OCI-LY1 (cell line): ENCODE results near the gene LMF1.

Experiments used
- H2AFZ ChIP-seq: fragments of 200-600 bp; sonication (generic), shearing (Covaris generic); 2 replicates; pipeline ENCODE4 v1.6.0; 2014; ENCODE audit warnings: antibody characterized with exemption, mild to moderate bottlenecking, low read length
- H3F3A ChIP-seq: fragments of 200-600 bp; sonication (generic), shearing (Covaris generic); 2 replicates; pipeline ENCODE4 v1.6.0; 2014; ENCODE audit warnings: mild to moderate bottlenecking, antibody characterized with exemption, low read length, moderate library complexity; ENCODE audit not compliant: insufficient read depth
- H3K27ac ChIP-seq: fragments of 200-600 bp; sonication (generic); 2 replicates; pipeline ENCODE4 v1.5.1; 2014; ENCODE audit warnings: low read length, mixed run types, mild to moderate bottlenecking, low read depth; ENCODE audit not compliant: poor library complexity, severe bottlenecking
- H3K27me3 ChIP-seq: fragments of 200-600 bp; sonication (generic); 2 replicates; pipeline ENCODE4 v1.6.0; 2014; ENCODE audit warnings: antibody characterized with exemption, mild to moderate bottlenecking, low read length, moderate library complexity; ENCODE audit not compliant: insufficient read depth
- H3K36me3 ChIP-seq: fragments of 200-600 bp; sonication (generic); 2 replicates; pipeline ENCODE4 v1.6.1; 2014; ENCODE audit warnings: mild to moderate bottlenecking, antibody characterized with exemption, low read length, moderate library complexity, mixed read lengths; ENCODE audit not compliant: insufficient read depth
- H3K4me1 ChIP-seq: fragments of 200-600 bp; sonication (generic); 2 replicates; pipeline ENCODE4 v1.5.1; 2014; ENCODE audit warnings: mild to moderate bottlenecking, low read length, moderate library complexity; ENCODE audit not compliant: insufficient read depth, severe bottlenecking
- H3K4me2 ChIP-seq: fragments of 200-600 bp; sonication (generic), shearing (Covaris generic); 2 replicates; pipeline ENCODE4 v1.6.1; 2014; ENCODE audit warnings: low read length
- H3K4me3 ChIP-seq: fragments of 200-600 bp; sonication (generic); 2 replicates; pipeline ENCODE4 v1.5.1; 2014; ENCODE audit warnings: low read length, low read depth, mild to moderate bottlenecking, mixed read lengths; ENCODE audit not compliant: poor library complexity, severe bottlenecking
- H3K79me2 ChIP-seq: fragments of 200-600 bp; shearing (Covaris generic); 2 replicates; pipeline ENCODE4 v1.6.1; 2016; ENCODE audit warnings: mixed run types, low read length, mixed read lengths; ENCODE audit not compliant: insufficient read depth
- H3K9ac ChIP-seq: fragments of 200-600 bp; sonication (generic), shearing (Covaris generic); 2 replicates; pipeline ENCODE4 v1.6.1; 2014; ENCODE audit warnings: mild to moderate bottlenecking, low read length, mixed read lengths
- H3K9me2 ChIP-seq: fragments of 200-600 bp; sonication (generic), shearing (Covaris generic); 2 replicates; pipeline ENCODE4 v1.6.1; 2014; ENCODE audit warnings: low read depth, mild to moderate bottlenecking, low read length, mixed read lengths
- H3K9me3 ChIP-seq: fragments of 200-600 bp; shearing (Covaris generic); 2 replicates; pipeline ENCODE4 v1.6.1; 2014; ENCODE audit warnings: low read length, mixed read lengths
- H4K20me1 ChIP-seq: fragments of 200-600 bp; sonication (generic), shearing (Covaris generic); 2 replicates; pipeline ENCODE4 v1.6.0; 2016; ENCODE audit warnings: mild to moderate bottlenecking, low read length; ENCODE audit not compliant: insufficient read depth
- EZH2 ChIP-seq: fragments of 200-600 bp; sonication (generic), shearing (Covaris generic); IDR thresholded peaks from 2 replicates; pipeline ENCODE4 v1.8.0; 2017; ENCODE audit warnings: borderline replicate concordance, mixed run types, mild to moderate bottlenecking, antibody characterized with exemption, low read length, moderate library complexity, mixed read lengths
- TF ChIP-seq, protein P1 (sequence below): fragments of 200-600 bp; sonication (generic), shearing (Covaris generic); IDR thresholded peaks from 2 replicates; pipeline ENCODE4 v1.5.1; 2017; ENCODE audit warnings: mild to moderate bottlenecking, antibody characterized with exemption, low read length, moderate library complexity, mixed read lengths

LMF1 gene

DNA sequence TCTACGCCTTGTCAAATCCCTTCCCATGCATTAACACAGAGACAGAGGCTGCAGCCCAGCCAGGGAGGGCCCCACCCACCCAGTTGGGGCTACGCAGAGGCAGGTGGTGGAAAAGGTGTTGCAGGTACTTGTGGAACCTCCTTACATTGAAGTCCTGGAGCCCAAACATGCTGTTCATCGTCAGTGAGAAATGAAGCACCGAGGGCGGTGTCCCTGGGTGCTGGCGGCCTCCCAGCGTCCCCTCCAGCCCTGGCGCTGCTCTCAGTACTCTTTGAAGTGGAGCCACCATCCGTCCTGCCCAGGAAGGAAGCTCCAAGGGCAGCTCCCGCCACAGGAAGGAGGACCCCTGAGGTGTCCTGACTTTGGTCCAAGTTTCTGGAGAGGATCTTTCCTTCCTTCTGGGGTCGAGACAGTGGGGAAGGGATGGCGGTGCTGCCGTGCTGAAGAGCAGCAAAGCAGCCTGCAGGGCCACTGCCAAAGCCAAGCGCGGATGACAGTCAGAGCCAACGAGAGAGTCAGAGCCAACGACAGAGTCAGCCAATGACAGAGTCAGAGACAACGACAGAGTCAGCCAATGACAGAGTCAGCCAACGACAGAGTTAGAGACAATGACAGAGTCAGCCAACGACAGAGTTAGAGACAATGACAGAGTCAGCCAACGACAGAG, 23.4 kb downstream of the LMF1 start:
- no peaks in the 10 kb centered on the region for H4K20me1 ChIP-seq
- H3K27ac ChIP-seq, result no peak overlapping the region
- no peaks in the 10 kb centered on the region for H3K9me2 ChIP-seq
- no peak overlapping the region for H3K9ac ChIP-seq
- no peaks in the 10 kb centered on the region for H3K27me3 ChIP-seq
- no peaks in the 10 kb centered on the region for H3K36me3 ChIP-seq
- H2AFZ ChIP-seq, result no peak overlapping the region
- H3K79me2 ChIP-seq, result no peaks in the 10 kb centered on the region
- H3K4me1 ChIP-seq, result no peaks in the 10 kb centered on the region
- no peak overlapping the region for H3K4me2 ChIP-seq
- no peaks in the 10 kb centered on the region for H3F3A ChIP-seq
- no peaks in the 10 kb centered on the region; the same call in 1 of the 2 replicates for H3K9me3 ChIP-seq
- H3K4me3 ChIP-seq, result no peak overlapping the region
- TF ChIP-seq, protein P1, sequence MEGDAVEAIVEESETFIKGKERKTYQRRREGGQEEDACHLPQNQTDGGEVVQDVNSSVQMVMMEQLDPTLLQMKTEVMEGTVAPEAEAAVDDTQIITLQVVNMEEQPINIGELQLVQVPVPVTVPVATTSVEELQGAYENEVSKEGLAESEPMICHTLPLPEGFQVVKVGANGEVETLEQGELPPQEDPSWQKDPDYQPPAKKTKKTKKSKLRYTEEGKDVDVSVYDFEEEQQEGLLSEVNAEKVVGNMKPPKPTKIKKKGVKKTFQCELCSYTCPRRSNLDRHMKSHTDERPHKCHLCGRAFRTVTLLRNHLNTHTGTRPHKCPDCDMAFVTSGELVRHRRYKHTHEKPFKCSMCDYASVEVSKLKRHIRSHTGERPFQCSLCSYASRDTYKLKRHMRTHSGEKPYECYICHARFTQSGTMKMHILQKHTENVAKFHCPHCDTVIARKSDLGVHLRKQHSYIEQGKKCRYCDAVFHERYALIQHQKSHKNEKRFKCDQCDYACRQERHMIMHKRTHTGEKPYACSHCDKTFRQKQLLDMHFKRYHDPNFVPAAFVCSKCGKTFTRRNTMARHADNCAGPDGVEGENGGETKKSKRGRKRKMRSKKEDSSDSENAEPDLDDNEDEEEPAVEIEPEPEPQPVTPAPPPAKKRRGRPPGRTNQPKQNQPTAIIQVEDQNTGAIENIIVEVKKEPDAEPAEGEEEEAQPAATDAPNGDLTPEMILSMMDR, result no peak
- no peak for TF ChIP-seq EZH2

- H3K27ac ChIP-seq, result no peak overlapping the region
- no peaks in the 10 kb centered on the region for H3K79me2 ChIP-seq
- H3K27me3 ChIP-seq, result no peaks in the 10 kb centered on the region
- H2AFZ ChIP-seq, result no peak overlapping the region
- H3F3A ChIP-seq, result no peaks in the 10 kb centered on the region
- H3K4me1 ChIP-seq, result no peaks in the 10 kb centered on the region
- H3K36me3 ChIP-seq, result no peaks in the 10 kb centered on the region
- no peak overlapping the region for H3K4me2 ChIP-seq
- H3K4me3 ChIP-seq, result no peak overlapping the region
- H3K9me3 ChIP-seq, result peaks cover 11% of the 10 kb centered on the region; the same call in 1 of the 2 replicates
- TF ChIP-seq, protein P1, result no peak
- no peak for TF ChIP-seq EZH2
- no peak overlapping the region for H3K9ac ChIP-seq
- no peaks in the 10 kb centered on the region for H4K20me1 ChIP-seq
- H3K9me2 ChIP-seq, result no peaks in the 10 kb centered on the region
Measured at GRCh38 chr16:946048-946395, 24.8 kb downstream of the LMF1 start.

DNA sequence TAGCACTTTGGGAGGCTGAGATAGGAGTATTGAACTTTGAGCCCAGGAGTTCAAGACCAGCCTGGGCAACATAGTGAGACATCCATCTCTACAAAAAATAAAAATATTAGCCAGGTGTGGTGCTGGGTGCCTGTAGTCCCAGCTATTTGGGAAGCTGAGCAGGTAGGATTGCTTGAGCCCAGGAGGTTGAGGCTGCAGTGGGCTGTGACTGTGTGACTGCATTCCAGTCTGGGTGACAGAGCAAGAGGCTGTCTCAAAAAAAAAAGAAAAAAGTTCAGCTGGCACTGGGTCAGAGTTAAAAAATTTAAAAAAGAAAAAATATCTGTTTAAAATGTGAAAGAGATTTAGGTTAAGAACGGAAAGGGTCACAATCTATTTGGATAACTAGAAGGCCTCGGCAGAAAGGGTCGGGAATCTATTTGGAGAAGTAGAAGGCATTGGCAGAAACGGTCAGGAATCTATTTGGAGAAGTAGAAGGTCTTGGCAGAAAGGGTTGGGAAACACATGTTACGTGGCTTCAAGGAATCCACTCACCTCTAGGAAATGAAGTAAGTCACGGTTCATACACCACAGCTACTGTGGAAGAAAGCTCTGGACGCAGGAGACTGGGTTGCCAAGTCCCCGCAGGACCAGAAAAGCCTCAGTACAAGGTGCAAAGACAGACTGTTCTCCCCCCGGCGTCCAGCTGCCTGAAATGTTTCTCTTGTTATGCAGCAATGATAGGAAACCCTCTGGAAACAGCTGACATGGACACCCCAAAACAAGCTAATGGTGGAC, 25.3 kb downstream of the LMF1 start:
- Histone ChIP-seq H3K4me3 (no peak overlapping the region), H3K79me2 (no peaks in the 10 kb centered on the region), H3K9me3 (peaks cover 11% of the 10 kb centered on the region; the same call in 1 of the 2 replicates), H3F3A (no peaks in the 10 kb centered on the region), H4K20me1 (no peaks in the 10 kb centered on the region), H3K4me2 (no peak overlapping the region), H3K27me3 (no peaks in the 10 kb centered on the region), H2AFZ (no peak overlapping the region), H3K36me3 (no peaks in the 10 kb centered on the region), H3K9ac (no peak overlapping the region), H3K27ac (no peak overlapping the region), H3K4me1 (no peaks in the 10 kb centered on the region), H3K9me2 (no peaks in the 10 kb centered on the region)
- TF ChIP-seq EZH2, result no peak
- TF ChIP-seq, protein P1, result no peak
